Measurements from ENCODE around the gene SOS1.
A peak's percentile ranks its signal among the peaks of the same experiment; 100 is the strongest.

The SOS1 gene

DNA sequence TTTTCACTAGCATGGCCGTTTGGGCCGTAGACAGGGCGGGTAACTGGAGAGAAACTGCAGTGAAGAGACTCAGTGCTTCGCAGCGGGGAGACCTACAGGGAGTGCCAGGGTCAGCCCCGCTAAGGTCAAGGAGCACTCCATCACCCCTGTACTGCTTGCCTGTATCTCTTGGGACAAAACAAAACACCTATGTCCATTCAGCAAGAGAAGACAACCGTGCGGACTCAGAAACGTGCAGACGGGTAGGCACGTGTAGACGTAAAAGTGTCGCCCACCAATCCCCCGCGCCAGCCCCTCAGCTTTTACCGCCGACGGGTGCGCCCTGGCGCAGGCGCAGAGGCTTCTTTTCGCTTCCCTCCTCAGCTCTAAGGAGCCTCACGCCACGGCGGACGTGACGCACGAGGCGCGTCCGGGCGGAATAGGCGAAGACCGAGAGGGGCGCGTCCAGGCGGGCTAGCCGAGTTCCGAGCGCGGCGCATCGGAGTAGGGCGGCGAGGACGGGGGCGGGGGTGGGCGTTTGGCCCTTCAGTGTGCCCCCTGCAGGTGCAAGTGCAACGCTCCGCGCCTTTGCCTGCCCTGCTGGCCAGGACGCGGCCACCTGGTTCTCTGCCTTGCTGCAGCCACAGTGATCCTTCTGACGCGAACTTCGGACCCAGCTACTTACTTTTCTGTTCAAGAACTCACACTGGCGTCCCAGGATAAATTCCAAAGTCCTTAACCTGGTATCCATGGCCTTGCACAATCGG, 3.3 kb upstream of the SOS1 start:
- peaks cover 3% of the 10 kb centered on the region for H3K4me1 ChIP-seq
- H3K4me3 ChIP-seq (ENCODE audit: low read depth, low read length), result peak overlapping the region; percentile 88
- TF ChIP-seq, protein P1, sequence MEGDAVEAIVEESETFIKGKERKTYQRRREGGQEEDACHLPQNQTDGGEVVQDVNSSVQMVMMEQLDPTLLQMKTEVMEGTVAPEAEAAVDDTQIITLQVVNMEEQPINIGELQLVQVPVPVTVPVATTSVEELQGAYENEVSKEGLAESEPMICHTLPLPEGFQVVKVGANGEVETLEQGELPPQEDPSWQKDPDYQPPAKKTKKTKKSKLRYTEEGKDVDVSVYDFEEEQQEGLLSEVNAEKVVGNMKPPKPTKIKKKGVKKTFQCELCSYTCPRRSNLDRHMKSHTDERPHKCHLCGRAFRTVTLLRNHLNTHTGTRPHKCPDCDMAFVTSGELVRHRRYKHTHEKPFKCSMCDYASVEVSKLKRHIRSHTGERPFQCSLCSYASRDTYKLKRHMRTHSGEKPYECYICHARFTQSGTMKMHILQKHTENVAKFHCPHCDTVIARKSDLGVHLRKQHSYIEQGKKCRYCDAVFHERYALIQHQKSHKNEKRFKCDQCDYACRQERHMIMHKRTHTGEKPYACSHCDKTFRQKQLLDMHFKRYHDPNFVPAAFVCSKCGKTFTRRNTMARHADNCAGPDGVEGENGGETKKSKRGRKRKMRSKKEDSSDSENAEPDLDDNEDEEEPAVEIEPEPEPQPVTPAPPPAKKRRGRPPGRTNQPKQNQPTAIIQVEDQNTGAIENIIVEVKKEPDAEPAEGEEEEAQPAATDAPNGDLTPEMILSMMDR (IDR thresholded peaks at IDR 0.05; ENCODE audit: low read depth, low read length), result peak; percentile 65
- no peaks in the 10 kb centered on the region for H3K27me3 ChIP-seq
- no peaks in the 10 kb centered on the region for H3K36me3 ChIP-seq
- DNase-seq, result peak; percentile 99
- no peaks in the 10 kb centered on the region for H3K9me3 ChIP-seq

DNA sequence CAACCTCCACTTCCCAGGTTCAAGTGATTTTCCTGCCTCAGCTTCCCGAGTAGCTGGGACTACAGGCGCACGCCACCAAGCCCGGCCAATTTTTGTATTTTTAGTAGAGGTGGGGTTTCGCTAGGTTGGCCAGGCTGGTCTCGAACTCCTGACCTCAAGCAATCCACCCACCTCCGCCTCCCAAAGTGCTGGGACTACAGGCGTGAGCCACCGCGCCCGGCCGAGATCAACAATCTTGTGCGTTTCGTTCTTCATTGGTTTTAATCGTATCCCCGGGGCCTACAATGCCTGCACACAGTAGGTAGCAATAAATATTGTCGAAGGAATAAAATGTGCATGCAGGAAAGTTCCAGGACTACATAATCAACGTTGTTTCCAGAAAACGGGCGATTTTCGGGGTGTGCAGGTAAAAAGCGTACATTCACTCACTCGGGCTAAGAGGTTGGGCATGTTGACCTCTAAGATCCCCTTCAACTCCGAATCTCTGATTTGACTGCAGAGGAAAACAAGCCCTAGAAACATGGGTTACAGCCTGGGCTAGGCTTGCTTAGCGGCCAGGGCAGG, 2.7 kb upstream of the SOS1 start:
- Histone ChIP-seq H3K9me3 (no peaks in the 10 kb centered on the region), H3K4me1 (peaks cover 3% of the 10 kb centered on the region), H3K27me3 (no peaks in the 10 kb centered on the region), H3K4me3 (ENCODE audit: low read depth, low read length) (peak overlapping the region; percentile 88), H3K36me3 (no peaks in the 10 kb centered on the region)
- DNase-seq, result no peak
- TF ChIP-seq, protein P1 (IDR thresholded peaks at IDR 0.05; ENCODE audit: low read depth, low read length), result no peak

DNA sequence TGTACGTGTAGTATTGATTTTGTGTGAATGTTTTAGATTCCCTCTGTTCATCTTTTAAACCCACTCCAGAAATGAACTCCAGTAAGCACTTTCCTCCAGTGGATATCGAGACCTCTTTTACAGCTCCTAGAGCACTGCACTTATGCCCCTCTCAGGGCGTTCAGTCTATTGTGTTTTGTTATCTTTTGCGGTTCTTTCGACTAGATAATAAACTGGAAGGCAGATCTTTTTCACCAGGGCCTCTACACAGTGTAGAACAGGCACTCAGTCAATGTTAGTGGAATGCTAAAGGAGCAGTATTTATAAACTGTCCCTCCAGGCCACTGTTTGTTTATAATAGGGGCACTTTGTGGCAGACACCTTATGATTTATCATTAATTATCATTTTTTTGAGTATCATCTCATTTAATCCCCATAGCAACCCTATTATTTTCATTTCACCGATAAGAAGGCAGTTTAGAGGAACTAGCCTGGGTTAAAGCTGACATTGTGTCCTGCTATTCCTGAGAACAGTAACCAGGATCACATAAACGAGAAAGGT, 742 bp upstream of the SOS1 start:
- no peak for DNase-seq
- H3K27me3 ChIP-seq, result no peaks in the 10 kb centered on the region
- TF ChIP-seq, protein P1 (IDR thresholded peaks at IDR 0.05; ENCODE audit: low read depth, low read length), result no peak
- peak overlapping the region; percentile 88 for H3K4me3 ChIP-seq (ENCODE audit: low read depth, low read length)
- peaks cover 5% of the 10 kb centered on the region; the same call in 1 of the 2 replicates for H3K36me3 ChIP-seq
- H3K4me1 ChIP-seq, result peaks cover 5% of the 10 kb centered on the region
- no peaks in the 10 kb centered on the region for H3K9me3 ChIP-seq

DNA sequence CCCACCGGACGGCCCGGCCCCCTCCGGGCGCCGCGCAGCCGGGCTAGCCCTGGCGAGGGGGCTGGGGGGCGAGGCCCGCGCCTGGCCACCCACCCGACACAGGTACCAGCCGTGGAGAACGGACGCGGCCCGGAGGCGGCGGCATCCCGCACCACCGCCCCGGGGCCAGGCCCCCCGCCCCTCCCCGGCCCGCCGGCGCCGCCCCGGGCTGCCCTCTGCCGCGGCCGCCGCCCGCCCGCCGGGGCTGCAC, 405 bp downstream of the SOS1 start:
- H3K9me3 ChIP-seq, result no peaks in the 10 kb centered on the region
- H3K4me3 ChIP-seq (ENCODE audit: low read depth, low read length), result peak overlapping the region; percentile 88
- peaks cover 5% of the 10 kb centered on the region; the same call in 1 of the 2 replicates for H3K36me3 ChIP-seq
- no peaks in the 10 kb centered on the region for H3K27me3 ChIP-seq
- peaks cover 5% of the 10 kb centered on the region for H3K4me1 ChIP-seq
- DNase-seq, result no peak
- TF ChIP-seq, protein P1 (IDR thresholded peaks at IDR 0.05; ENCODE audit: low read depth, low read length), result no peak

DNA sequence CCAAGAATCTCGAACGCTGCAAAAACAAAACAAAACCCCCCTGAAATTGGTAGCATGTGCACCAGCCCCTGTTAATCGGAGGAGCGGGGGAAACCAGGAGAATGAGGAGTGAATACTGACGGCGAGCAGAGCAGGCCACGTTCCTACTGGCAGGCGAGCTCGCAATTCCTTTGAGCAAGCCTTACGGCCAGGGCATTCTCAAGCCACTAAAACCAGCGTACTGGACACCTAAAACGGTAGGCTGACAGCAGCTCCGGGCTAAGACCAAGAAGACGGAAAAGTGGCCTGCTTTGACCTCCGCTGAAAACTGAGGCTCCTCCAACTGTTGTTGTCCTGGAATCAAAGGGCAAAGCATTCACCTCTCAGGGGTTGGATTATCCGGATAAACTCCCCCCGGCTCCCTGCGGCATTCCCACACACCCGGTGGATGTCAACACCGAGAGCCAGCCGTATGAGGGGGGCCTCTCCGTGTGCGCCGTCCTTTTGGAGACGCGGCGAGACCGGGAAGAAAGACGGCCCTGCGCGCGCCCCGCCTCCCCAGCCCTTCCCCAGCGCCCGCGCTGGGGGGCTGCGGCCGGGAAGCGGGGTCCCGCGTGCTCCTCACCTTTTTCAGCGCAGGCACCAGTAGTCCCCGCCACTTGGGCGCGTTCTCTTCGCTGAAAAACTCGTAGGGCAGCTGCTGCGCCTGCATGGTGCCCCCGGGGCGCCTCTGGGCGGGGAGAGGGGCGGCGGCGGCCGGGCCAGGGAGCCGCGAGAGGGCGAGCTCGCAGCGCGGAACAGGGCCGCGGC, 925 bp downstream of the SOS1 start:
- H3K36me3 ChIP-seq, result peaks cover 5% of the 10 kb centered on the region; the same call in 1 of the 2 replicates
- peaks cover 5% of the 10 kb centered on the region for H3K4me1 ChIP-seq
- TF ChIP-seq, protein P1 (IDR thresholded peaks at IDR 0.05; ENCODE audit: low read depth, low read length), result 0 out of 2 replicates have a peak, but pooled peaks have one; percentile 4
- peak overlapping the region; percentile 88 for H3K4me3 ChIP-seq (ENCODE audit: low read depth, low read length)
- no peaks in the 10 kb centered on the region for H3K27me3 ChIP-seq
- peak; percentile 76 for DNase-seq
- no peaks in the 10 kb centered on the region for H3K9me3 ChIP-seq

Data from BE2C (cell line).